HG03045 (cell line): ENCODE measurements around the gene FAM50A.
"Not testable (repeated sequence)": the region's sequence is repeated elsewhere in the genome, so short reads cannot be mapped to it uniquely, and the experiment has no call there.

Source experiments
- ATAC-seq: cut with Tn5 transposase; IDR thresholded peaks from one replicate; pipeline ENCODE4 v1.9.1; 2021; ENCODE audit warnings: mild to moderate bottlenecking, moderate library complexity; ENCODE audit not compliant: unreplicated experiment

FAM50A gene, protein sequence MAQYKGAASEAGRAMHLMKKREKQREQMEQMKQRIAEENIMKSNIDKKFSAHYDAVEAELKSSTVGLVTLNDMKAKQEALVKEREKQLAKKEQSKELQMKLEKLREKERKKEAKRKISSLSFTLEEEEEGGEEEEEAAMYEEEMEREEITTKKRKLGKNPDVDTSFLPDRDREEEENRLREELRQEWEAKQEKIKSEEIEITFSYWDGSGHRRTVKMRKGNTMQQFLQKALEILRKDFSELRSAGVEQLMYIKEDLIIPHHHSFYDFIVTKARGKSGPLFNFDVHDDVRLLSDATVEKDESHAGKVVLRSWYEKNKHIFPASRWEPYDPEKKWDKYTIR

DNA sequence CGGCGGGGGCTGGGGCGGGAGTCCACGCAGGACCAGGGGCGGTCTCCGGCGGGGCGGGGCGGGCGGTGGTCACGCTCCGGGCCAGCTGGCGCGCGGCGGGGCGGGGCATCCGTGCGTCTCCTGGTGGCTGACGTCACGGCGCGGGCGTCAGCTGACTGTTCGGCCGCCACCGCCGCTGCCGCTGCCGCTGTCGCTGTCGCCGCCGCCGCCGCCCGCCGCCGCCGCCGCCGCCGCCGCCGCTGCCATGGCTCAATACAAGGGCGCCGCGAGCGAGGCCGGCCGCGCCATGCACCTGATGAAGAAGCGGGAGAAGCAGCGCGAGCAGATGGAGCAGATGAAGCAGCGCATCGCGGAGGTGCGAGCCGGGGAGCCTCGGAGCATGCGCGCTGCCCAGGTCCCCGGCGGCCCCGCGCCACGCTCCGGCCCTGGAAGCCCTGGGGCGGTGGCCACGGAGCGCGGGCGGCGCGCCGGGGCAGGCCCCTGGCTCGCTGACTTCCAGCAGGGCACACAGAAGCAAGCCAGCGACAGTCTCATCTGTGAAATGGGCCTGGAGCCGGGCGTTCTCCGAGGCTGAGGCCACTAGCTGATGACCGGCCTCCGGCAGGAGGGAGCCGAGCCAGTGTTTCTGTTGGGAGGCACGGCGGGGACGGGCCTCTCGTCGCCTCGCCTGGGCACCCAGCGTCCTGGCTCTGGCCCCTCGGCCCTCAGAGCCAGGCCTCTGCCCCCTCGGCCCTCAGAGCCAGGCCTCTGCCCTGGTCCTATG, at the start of gene FAM50A:
FAM50A (plus strand) TSS at position 150 of the 763 bp plus-strand sequence; CDS start at position 245, 95 bp downstream.
- ATAC-seq = peak; percentile 77

DNA sequence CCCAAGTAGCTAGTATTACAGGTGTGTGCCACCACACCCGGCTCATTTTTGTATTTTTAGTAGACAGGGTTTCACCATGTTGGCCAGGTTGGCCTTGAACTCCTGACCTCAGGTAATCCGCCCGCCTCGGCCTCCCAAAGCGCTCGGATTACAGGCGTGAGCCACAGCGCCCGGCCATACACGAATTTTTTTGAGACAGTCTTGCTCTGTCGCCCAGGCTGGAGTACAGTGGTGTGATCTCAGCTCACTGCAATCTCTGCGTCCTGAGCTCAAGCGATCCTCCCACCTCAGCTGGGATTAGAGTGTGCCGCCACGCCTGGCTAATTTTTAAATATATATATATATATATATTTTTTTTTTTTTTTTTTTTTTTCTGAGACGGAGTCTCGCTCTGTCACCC, 47.6 kb upstream of the FAM50A start:
- not testable (repeated sequence) for ATAC-seq

DNA sequence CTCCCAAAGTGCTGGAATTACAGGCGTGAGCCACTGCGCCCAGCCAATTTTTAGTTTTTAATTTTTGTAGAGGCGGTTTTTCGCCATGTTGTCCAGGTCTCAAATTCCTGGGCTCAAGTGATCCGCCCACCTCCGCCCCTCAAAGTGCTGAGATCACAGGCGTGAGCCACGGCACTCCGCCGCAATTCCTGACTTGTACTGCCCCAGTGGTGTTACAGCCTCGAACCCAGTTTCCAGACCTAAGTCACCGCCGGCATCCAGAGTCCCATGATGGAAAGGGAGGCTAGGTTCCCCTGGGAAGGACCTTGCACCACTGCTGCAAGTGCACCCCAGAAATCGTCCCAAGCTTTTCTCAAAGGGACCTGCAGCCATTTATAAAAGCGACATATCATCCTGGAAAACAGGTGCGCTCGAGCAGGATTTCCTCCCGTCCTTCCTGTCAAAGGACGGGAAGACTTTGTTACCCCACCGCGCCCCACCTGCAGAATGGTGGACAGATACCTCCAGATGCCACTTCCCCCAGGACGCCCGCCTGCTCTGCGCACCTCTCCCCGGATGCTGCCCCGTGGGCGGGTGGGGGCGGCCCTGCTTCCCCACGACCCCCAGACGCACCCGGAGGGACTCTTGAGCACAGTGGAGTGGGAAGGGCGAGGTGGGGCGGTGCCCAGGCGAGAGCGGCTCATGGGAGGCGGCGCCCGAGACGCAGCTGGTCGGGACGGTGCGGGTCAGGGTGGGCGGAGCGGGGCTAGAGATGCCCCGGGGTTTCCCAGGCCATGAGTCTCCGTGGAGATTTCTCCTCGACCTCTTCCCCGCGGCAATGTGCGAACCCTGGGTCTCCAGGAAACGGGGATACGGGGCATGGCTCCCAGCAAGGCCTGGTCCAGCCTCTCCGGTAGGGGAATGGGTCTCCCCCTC, 46.7 kb upstream of the FAM50A start:
- peak; percentile 53 for ATAC-seq

DNA sequence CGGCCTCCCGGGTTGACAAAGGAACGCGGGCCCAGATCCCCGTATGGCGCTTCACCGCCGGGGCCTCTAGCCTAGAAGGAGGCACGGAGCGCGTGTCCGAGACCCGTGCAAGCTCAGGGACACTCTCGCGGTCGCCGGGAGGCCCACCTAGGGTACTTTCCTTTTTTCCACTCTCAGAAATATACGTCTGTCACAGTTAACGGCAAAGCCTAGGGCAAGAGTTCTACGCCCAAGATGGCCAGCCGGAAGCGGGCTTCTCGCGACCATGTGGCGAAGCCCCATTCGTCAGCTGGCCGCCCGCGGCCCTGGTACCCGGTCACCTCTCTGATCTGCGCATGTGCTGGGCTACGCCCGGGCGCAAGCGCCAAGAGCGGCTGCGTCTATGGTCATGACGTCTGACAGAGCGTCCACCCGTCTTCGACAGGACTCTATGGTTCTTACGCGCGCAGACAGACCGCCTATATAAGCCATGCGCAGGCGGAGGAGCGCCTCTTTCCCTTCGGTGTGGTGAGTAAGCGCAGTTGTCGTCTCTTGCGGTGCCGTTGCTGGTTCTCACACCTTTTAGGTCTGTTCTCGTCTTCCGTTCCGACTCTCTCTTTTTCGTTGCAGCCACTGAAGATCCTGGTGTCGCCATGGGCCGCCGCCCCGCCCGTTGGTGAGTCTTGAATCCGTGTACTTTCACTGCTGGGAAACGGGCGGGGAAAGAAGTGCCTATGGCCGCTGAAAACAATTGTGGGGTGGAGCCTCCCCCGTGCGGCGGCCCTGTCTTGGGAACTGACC, 45.9 kb upstream of the FAM50A start, which contains the start of gene RPL10:
RPL10 (plus strand) TSS at position 490 of the 780 bp plus-strand sequence; CDS start at position 633, 143 bp downstream.
- peak; percentile 72 for ATAC-seq

DNA sequence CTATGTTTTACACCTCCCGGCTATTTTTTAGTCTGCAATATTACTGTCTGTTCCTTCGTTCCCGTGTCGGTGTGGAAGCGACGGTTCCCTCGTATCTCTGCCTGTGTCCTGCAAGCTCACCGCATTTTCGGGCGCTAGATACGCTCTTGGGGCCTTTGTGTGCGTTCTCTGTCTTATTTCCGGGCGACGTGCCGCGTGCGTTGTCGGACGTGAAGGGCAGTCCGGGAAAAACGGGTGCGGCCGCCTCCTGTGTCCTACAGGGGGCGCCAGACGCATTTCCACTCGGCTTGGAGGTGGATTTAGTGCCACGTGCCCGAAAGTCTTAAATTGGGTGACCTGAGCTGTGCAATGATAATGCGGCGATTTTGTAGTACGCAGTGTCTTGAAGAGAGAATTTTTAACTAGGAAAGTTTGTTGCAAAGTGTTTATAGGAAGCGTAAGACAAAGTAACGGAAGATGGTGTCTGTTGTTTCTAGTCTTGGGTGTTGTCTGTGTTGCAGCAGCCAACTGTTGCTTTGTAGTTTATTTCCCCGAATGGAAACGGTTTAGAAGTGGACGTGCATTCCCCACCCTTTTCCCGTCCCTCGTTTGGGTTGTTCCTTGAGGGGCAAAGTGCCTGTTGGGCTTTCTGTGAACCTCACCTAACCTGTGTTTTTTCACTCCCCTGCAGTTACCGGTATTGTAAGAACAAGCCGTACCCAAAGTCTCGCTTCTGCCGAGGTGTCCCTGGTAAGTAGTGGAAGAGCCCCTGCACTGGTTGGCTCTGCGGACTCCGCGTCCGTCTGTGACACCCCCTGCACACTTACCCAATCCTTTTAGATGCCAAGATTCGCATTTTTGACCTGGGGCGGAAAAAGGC, 45.0 kb upstream of the FAM50A start:
- ATAC-seq = peak; percentile 33

DNA sequence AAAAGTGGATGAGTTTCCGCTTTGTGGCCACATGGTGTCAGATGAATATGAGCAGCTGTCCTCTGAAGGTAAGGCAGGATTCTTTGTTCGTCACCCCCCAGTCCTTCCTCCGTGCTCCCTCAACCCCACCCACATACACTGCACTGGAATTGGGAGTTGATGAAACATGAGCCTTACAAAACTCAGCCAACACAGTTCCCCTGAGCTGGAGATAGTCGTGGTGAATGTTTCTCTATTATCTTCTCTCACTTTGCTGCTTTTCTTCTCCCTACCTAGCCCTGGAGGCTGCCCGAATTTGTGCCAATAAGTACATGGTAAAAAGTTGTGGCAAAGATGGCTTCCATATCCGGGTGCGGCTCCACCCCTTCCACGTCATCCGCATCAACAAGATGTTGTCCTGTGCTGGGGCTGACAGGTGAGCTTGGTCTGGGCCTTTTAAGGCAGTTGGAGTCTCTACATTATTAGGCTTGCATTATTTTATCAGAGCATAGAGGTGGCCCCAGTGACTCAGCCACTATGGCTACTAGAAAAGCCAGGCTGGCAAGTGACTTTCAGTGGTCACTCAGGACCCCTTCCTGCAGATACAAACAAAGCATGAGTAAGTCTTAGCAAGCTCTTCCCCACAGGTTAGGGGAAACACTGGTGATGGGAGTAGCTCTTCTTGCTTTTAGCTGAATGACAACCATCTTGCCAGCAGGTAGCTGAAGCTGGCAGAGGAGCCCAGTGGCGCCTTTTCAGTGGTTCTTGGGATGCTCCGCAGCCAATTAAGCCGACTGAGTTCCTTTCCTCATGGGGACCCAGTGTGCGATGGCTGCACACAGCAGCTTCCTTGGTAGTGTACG, 44.2 kb upstream of the FAM50A start:
- ATAC-seq = no peak

DNA sequence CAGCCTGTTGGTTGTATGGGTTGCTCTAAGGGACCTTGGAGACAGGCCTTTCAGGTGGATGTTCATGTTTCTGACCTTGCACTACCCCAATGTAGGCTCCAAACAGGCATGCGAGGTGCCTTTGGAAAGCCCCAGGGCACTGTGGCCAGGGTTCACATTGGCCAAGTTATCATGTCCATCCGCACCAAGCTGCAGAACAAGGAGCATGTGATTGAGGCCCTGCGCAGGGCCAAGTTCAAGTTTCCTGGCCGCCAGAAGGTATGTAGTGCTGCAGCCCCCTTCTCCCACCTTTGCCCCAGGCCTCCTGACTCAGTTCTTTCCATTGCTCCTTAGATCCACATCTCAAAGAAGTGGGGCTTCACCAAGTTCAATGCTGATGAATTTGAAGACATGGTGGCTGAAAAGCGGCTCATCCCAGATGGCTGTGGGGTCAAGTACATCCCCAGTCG, 43.5 kb upstream of the FAM50A start:
- ATAC-seq = not testable (repeated sequence)

DNA sequence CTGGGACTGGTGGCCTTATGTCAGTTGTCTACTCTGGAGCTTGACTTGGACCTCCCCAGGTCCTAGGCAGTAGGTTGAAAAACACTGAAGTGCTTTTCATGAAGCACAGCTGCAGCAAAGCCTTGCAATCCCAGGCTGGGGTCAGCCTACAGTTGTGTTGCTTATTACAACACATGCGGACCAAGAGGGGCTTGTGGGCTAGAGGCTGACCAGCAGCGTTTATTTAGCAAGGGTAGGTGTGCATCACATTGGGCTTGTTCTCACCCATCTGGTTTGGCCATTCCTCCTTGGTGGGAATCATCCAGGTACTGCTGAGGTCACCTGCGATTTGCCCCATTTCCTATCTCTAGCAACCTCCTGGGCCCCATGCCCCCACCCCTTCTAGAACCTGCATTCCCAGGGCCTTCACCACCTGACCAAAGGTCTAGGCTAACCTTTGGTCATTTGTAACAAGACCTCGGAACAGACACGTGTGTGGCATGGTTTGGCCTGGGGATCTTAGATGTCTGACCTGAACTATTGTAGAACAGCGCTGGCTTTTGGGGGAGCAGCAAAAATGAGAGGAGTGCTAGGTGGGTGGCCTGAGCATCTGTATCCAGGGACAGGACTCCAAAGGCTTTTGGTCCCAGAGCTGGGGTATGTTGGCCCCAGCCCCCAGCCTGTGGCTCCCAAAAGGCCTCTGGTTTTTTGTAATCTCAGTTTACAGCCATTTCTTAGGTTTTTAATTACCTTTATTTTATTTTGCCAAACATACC, 42.7 kb upstream of the FAM50A start:
- ATAC-seq = no peak

DNA sequence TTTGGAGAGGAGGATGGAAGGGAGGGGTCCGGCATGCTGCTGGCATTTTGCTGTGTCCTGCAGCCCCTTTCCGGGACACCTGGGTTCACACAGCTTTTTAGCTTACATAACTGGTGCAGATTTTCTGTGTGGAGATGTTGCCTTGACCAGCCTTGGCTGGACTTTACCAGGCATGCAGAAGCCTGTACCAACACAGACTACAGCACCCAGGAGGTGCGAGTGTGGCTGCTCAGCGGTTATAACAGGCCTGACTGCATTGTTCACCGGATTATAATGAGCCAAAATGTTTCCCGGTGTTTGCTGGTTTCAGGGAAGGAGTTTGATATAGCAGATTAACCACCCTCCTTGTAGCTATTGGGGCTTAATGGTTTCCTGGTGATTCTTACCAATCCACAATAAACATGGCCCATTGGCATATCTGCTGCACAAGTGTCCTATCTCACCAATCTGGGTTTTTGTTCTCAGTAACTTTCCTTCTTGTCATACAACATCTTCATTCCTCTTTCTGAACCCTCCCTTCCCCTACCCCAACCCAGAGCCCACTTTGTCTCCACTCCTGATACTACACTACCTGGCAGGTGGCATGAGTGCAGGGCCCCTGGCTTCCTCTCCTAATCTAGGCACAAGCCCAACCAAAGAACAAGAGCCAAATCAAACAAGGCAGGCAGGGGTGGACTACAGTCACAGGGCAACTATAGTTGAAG, 41.9 kb upstream of the FAM50A start:
- ATAC-seq = no peak

DNA sequence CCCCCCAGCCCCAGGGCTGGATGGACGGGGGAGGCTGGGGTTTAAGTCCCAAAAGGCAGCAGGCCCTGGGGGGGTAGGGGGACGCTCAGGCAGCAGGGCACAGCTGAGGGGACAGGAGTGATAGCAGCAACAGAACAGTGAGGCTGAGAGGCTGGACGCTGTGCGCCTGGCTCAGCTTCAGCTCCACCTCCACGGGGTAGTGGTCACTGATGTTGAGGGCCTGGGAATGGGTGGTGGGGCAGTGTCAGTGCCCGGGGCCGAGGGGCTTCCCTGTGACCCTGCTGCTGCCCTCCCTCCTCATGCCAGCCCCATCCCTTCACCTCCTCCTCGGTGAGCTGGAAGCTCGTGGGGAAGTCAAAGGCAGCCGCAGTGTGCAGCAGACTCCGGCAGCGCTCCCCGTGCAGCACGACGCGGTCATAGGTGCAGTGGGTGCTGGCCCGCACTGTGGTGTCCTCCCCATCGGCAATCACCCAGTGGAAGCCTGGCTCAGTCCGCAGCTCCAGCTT, 41.3 kb upstream of the FAM50A start:
- ATAC-seq = no peak

DNA sequence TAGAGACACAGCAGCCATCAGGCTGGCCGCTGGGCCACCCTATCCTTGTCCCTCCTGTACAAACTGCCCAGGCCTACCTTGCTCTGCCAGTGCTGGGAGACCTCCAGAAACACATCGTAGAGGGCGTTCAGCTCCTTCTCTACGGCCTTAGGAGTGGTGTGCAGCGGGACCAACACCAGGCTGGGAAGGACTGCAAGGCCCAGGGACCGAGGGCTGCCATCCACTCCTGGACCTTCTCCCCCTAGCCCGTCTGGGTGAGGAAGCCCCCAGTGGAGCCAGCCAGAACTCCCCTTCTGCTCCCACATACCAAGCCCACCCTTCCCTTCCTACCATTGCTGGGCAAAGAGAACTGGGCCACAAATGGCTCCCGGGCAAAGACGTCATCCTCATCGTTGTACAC, 40.7 kb upstream of the FAM50A start:
- no peak for ATAC-seq

DNA sequence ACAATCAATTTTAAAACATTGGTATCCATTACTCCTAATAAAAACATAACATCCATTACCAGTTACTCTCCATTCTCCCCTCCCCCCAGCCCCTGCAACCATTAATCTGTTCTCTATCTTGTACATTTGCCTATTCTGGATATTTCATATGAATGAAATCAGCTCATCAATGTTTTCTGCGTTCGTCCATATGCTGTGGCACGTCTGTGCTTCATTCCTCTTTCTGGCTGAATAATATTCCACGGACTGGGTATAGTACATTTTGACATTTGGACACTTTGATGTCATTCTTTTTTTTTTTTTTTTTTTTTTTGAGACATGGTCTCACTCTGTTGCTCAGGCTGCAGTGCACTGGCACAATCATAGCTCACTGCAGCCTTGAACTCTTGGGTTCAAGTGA, 40.1 kb upstream of the FAM50A start:
- ATAC-seq = no peak

DNA sequence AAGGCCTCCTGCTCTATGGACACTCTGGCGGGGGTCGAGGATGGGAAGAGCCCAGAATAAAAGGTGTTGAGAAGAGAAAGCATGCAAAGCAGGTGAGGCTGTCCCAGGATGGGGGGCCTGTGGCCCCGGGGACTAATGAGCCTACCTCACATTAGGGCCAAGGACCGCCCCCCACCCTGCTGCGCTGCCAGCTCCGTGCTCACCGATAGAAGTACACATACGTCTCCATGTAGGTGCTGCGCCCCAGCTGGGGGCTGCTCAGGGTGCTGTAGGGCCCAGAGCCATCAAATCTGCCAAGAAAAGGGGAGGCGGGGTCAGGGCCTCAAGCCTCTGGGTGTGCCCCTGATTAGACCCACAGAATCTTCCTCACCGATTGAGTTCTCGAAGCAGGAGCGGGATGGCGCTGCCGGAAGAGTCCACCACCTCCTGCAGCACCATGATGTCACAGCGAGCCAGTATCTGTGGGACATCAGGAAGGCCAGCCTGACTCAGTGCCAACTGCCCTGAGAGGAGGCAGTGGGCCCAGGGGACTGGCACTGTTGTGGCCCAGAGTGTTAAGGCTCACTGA, 39.2 kb upstream of the FAM50A start:
- ATAC-seq = no peak

DNA sequence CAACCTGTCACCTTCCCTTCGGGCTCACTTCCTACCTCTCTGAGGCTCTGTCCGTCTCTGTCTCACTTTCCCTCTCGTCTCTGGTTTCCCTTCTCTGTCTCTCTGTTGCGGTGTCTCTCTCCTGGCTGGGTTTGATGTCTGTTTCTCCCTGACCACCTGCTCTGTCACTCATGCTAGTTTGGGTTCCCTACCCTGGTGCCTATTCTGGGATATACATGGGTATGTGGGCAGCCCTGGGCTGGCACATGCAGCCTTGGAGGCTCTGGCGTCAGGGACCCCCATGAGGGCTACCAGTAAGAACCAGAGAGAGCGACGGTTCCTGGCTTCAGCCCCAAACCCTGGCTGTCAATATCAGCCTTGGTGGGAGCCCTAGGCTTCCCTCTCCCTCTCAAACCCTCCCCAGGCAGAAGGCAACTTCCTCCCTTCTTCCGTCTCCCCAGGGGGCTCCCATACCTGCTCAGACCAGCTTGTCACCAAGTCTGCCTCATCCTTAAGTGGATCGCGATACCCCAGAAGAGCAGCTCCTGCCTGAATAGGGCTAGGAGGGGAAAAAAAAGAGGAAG, 35.2 kb upstream of the FAM50A start:
- no peak for ATAC-seq

DNA sequence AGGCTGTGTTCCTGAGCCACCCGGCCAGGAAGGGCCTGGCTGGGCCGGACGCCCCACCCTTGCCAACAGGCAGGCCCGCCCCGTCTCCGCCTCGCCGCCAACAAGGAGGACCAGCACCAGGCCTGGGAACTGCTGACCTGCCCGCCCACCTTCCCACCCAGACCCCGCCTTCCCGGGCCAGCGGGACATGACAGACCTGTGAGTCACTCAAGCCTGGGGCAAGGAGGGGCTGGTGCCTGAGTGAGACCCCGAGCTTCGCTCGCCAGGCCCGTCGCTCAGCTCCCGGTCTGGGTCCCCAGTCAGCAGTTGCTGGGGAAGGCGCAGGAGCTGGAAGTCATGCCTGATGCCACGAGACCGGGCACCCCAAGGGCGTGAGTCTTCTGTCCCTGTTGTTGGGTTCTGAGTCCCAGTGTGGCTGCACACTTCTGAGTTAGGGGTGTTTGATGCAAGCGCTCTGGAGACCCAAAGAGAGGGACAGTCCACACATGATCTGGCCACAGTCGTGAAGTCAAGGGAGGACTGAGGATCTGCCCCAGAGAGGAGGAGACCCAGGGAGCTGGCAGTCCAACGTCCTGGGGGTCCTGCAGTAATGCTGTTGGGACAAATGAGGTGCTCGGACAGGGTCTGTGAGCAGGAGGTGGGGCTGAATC, 34.6 kb upstream of the FAM50A start, which contains the start of gene DNASE1L1:
DNASE1L1 (minus strand) TSS at position 33 of the 650 bp plus-strand sequence. CDS start 3,686 bp downstream, outside the sequence.
- peak; percentile 47 for ATAC-seq

DNA sequence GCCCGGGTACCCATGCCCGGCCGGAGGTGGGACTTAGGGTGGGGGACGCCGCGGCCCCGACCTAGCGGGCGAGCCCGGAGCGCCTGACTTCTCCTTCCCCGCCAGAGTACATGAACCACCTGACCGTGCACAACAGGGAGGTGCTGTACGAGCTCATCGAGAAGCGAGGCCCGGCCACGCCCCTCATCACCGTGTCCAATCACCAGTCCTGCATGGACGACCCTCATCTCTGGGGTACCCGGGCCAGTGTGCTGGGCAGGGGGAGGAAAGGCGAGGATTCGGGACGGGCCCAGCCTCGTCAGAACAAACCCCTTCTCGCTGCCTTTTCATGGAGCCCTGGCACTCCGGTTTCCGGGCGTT, 32.0 kb upstream of the FAM50A start:
- ATAC-seq = peak; percentile 55
